HUES64 (cell line): ENCODE results near the gene TUBGCP6.
A peak's percentile ranks its signal among the peaks of the same experiment; 100 is the strongest.

Experiments
- H3K27ac ChIP-seq: 2 replicates; pipeline ENCODE4 v1.7.0; 2013; ENCODE audit warnings: low read depth, low read length, inconsistent platforms
- H3K27me3 ChIP-seq: 2 replicates; pipeline ENCODE4 v1.6.1; 2013; ENCODE audit warnings: mild to moderate bottlenecking, low read length; ENCODE audit not compliant: insufficient read depth
- H3K36me3 ChIP-seq: 2 replicates; pipeline ENCODE4 v1.6.1; 2013; ENCODE audit warnings: mild to moderate bottlenecking, low read length; ENCODE audit not compliant: insufficient read depth
- H3K4me1 ChIP-seq: 2 replicates; pipeline ENCODE4 v1.6.1; 2013; ENCODE audit warnings: mild to moderate bottlenecking, low read length, moderate library complexity; ENCODE audit not compliant: insufficient read depth
- H3K4me3 ChIP-seq: 2 replicates; pipeline ENCODE4 v1.5.1; 2013; ENCODE audit warnings: mild to moderate bottlenecking, low read length, moderate library complexity
- H3K9ac ChIP-seq: 2 replicates; pipeline ENCODE4 v1.6.1; 2013; ENCODE audit warnings: mild to moderate bottlenecking, low read depth, low read length
- H3K9me3 ChIP-seq: 2 replicates; pipeline ENCODE4 v1.6.1; 2013; ENCODE audit warnings: low read depth, low read length; ENCODE audit not compliant: insufficient read depth
- whole genome bisulfite sequencing: fragments of 150-250, 120-280 bp; methylation state at CpG from one replicate; pipeline ENCODE4 v1.1.7; 2013; ENCODE audit warnings: missing lambda C conversion rate; 5-methylcytosine and 5-hydroxymethylcytosine counted together

The TUBGCP6 gene

GRCh38 chr22:50196256-50196655 lies 48.6 kb downstream of the TUBGCP6 start:
- H3K4me1 ChIP-seq = no peaks in the 10 kb centered on the region
- no peak overlapping the region for H3K27ac ChIP-seq
- H3K27me3 ChIP-seq = no peaks in the 10 kb centered on the region
- H3K9me3 ChIP-seq = no peaks in the 10 kb centered on the region
- H3K9ac ChIP-seq = no peak overlapping the region
- 95% methylated on average over 18 of the region's 18 CpGs for WGBS
- no peak overlapping the region for H3K4me3 ChIP-seq
- peaks cover 31% of the 10 kb centered on the region for H3K36me3 ChIP-seq

GRCh38 chr22:50194037-50194805 lies 50.6 kb downstream of the TUBGCP6 start:
- no peaks in the 10 kb centered on the region for H3K9me3 ChIP-seq
- no peaks in the 10 kb centered on the region for H3K27me3 ChIP-seq
- H3K36me3 ChIP-seq = peaks cover 31% of the 10 kb centered on the region
- no peak overlapping the region for H3K4me3 ChIP-seq
- no peaks in the 10 kb centered on the region; the same call in 1 of the 2 replicates for H3K4me1 ChIP-seq
- H3K27ac ChIP-seq = no peak overlapping the region
- H3K9ac ChIP-seq = no peak overlapping the region
- 95% methylated on average over 44 of the region's 44 CpGs for WGBS

DNA sequence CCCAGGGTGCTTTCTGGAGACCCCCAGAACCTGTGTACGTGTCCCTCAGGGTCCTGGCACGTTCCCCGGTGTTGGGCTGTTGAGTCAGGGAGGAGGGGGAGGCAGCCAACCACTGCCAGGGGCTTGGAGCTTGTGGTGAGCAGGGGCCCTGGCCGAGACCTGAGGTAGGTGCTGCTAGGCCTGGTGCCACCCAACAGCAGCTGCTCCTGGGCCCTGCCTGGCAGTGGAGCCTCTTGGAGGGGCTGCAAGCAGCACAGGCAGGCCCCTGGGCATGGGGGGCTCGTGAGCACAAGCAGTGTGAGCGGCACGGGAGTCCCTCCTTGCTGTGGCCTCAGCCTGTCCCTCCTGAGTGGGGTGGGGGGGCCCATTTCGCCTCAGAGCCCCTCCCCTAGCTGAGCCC lies 51.2 kb downstream of the TUBGCP6 start:
- Histone ChIP-seq H3K27me3 (no peaks in the 10 kb centered on the region), H3K4me1 (no peaks in the 10 kb centered on the region; the same call in 1 of the 2 replicates), H3K27ac (no peak overlapping the region), H3K9me3 (no peaks in the 10 kb centered on the region), H3K9ac (no peak overlapping the region), H3K36me3 (peaks cover 29% of the 10 kb centered on the region), H3K4me3 (no peak overlapping the region)
- WGBS = 92% methylated on average over 8 of the region's 8 CpGs

DNA sequence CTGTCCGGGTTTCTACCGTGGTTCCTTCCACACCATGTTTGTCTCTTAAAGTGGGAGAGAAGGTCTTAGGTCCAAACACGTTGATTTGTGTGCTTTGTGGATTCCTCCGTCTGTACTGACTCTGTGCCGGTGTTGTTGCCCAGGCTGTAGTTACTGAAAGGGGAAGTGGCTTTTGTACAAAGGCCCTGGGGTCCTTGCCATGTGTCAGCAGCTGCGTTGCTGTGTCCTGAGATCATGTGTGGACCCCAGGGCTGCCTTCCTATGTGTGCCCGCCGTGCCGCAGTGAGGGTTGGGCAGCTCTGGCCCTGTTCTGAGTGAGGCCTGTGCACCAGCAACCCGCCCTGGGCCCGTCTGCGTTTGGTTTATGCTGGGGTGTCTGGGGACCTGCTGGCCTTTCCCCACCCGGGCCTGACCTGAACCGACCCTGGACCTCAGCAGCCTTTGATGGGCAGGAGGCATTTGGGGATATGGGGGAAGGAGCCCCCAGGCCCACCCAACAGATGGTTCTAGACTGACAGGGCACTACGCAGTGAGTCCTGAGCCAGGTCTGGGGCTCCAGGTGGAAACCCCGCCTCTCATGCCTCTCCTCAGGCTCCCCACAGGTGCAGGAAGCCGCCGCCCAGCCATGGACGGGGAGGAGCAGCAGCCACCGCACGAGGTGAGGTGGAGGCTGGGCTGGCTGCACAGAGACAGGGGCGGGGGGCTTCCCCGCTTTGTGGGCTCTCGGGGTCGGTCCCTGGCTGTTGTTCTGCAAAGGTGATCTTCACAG lies 52.2 kb downstream of the TUBGCP6 start:
- no peak overlapping the region for H3K27ac ChIP-seq

GRCh38 chr22:50190941-50191741 lies 53.7 kb downstream of the TUBGCP6 start:
- 94% methylated on average over 18 of the region's 18 CpGs for WGBS
- Histone ChIP-seq H3K27ac (0 out of 2 replicates have a peak overlapping the region, but pooled peaks have one; percentile 41), H3K9me3 (no peaks in the 10 kb centered on the region), H3K4me1 (no peaks in the 10 kb centered on the region; the same call in 1 of the 2 replicates), H3K4me3 (no peak overlapping the region), H3K9ac (peak overlapping the region; percentile 53; the same call in 1 of the 2 replicates), H3K27me3 (no peaks in the 10 kb centered on the region), H3K36me3 (peaks cover 20% of the 10 kb centered on the region)

More for the DNA sequence above, 52.2 kb downstream of the TUBGCP6 start:
- Histone ChIP-seq H3K36me3 (peaks cover 25% of the 10 kb centered on the region), H3K4me1 (no peaks in the 10 kb centered on the region; the same call in 1 of the 2 replicates), H3K27me3 (no peaks in the 10 kb centered on the region), H3K9me3 (no peaks in the 10 kb centered on the region), H3K9ac (no peak overlapping the region), H3K4me3 (no peak overlapping the region)
- WGBS = 94% methylated on average over 25 of the region's 25 CpGs

DNA sequence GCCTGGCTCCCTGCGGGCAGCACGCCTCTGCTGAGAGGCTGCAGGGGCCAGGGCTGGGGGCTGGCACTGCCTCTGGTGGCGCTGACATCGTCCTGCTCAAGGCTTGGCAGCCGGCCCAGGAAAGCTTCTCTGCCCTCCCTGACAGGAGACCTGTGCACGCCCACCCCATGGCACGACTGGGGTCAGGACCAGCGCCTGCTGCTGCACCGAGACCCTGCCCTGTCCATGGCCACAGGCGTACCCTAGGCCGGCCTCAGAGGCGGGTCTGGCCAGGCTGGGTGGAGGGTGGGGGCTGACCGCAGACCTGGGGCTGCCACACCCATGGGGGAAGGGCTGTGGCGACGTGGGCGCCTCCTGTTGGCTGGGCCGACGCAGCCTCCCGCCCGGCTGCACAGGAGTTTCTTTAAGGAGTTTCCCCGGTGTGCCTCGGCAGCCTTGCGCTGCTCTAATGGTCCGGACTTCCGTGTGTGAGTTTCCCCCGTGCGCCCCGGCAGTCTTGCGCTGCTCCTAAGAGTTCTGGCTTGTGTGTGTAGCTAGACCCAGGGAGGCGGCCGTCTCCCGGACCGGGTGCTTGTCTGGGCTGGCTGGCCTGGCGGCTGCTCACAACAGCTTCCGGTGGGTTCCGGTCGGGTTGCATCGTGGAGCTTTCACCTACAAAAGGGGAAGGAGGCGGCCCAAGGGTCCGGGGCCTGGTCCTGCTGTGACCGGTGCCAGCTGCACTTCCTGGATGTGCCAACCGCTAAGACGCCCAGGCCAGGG lies 54.5 kb downstream of the TUBGCP6 start:
- Histone ChIP-seq H3K4me3 (peak overlapping the region; percentile 34), H3K27me3 (peaks cover 2% of the 10 kb centered on the region), H3K36me3 (peaks cover 16% of the 10 kb centered on the region), H3K4me1 (no peaks in the 10 kb centered on the region; the same call in 1 of the 2 replicates), H3K9ac (peak overlapping the region; percentile 53), H3K27ac (0 out of 2 replicates have a peak overlapping the region, but pooled peaks have one; percentile 41), H3K9me3 (no peaks in the 10 kb centered on the region)
- 73% methylated on average over 43 of the region's 43 CpGs for WGBS

- H3K27me3 ChIP-seq = peaks cover 7% of the 10 kb centered on the region
- 89% methylated on average over 4 of the region's 4 CpGs for WGBS
- H3K9me3 ChIP-seq = no peaks in the 10 kb centered on the region
- no peak overlapping the region; the same call in 1 of the 2 replicates for H3K9ac ChIP-seq
- no peak overlapping the region for H3K4me3 ChIP-seq
- no peak overlapping the region for H3K27ac ChIP-seq
- H3K4me1 ChIP-seq = no peaks in the 10 kb centered on the region; the same call in 1 of the 2 replicates
- peaks cover 15% of the 10 kb centered on the region for H3K36me3 ChIP-seq
Measured at GRCh38 chr22:50189849-50190181, 55.0 kb downstream of the TUBGCP6 start.

DNA sequence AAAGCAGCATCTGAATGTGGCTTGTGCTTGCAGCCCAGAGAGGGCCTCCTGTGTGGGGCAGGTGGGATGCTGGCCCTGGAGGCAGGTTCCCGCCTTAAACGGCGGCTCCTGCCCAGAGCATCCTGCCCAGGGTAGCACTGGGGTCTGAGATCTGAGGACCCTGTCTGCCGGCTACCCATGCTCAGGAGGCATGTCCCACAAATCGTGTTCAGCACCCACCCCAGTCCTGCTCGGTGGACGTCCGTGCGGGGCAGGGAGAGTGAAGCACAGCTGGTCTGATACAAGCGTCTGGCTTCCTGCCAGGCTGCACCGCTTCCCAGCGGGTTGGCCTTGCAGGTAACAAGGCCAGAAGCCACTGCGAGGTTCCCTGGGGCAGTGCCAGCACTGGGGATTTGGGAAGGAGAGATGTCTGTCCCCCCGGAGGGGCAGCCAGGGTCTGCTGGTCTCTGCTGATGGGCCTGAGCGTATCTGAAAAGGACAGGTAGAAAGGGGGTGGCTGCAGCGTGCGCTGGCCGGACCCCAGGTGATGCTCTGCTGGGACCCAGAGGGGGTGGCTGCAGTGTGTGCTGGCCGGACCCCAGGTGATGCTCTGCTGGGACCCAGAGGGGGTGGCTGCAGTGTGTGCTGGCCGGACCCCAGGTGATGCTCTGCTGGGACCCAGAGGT lies 55.5 kb downstream of the TUBGCP6 start:
- Histone ChIP-seq H3K4me3 (no peak overlapping the region), H3K9me3 (no peaks in the 10 kb centered on the region), H3K9ac (no peak overlapping the region), H3K36me3 (peaks cover 10% of the 10 kb centered on the region), H3K27ac (no peak overlapping the region), H3K27me3 (peaks cover 12% of the 10 kb centered on the region), H3K4me1 (peaks cover 2% of the 10 kb centered on the region)
- WGBS = 95% methylated on average over 20 of the region's 20 CpGs

- WGBS = 96% methylated on average over 11 of the region's 11 CpGs
- Histone ChIP-seq H3K9ac (no peak overlapping the region), H3K9me3 (no peaks in the 10 kb centered on the region), H3K27me3 (peaks cover 17% of the 10 kb centered on the region), H3K27ac (no peak overlapping the region), H3K4me1 (peaks cover 7% of the 10 kb centered on the region), H3K4me3 (no peak overlapping the region), H3K36me3 (peaks cover under 1% of the 10 kb centered on the region; the same call in 1 of the 2 replicates)
Measured at GRCh38 chr22:50188356-50188755, 56.5 kb downstream of the TUBGCP6 start.
